K562 (cell line): ENCODE results near the gene EXOC4. TPM values are rescaled to one million over a fixed set of nuclear protein-coding genes. Genes with fewer than 3 reads are reported as not detected.

Experiments
- ATAC-seq: fragments of 200-7000 bp; cut with Tn5 transposase; 3 replicates; pipeline ENCODE4 v1.9.1; 2020; ENCODE audit warnings: moderate library complexity
- BruUV-seq: library from RNA; stranded (reverse); fragments of 400-500 nt; replicated peaks from 2 replicates; lab custom pipeline; 2021; lab: Mats Ljungman, UMichigan
- CTCF ChIA-PET: fragments of 300-600 bp; formaldehyde crosslinking; extraction: SDS; loops from one replicate; lab custom pipeline; 2021; ENCODE audit warnings: low intra/inter-chr PET ratio; lab: Yijun Ruan, JAX
- POLR2A ChIA-PET: fragments of 300-600, 350-650 bp; sonication (Branson Sonifier 250); formaldehyde crosslinking; extraction: SDS; loops from one replicate; lab custom pipeline; 2021; ENCODE audit warnings: antibody characterized with exemption, inconsistent platforms; lab: Yijun Ruan, JAX
- DNase-seq, 4 experiments: peaks; one replicate each; pipeline versions ENCODE4 v3.0.0 to v3.0.0-alpha.2; 2011 to 2018; ENCODE audit warnings: low spot score in 3 of 4, mixed read lengths in 3 of 4; ENCODE audit errors: extremely low read depth in 1 of 4
- FAIRE-seq: peaks from 2 replicates; lab custom pipeline; 2011; peaks lifted over from hg19 to GRCh38; lab: Jason Lieb, UNC
- H2AFZ ChIP-seq: 2 replicates; pipeline ENCODE4 v1.6.0; 2011; ENCODE audit warnings: low read depth, low read length, control low read depth, inconsistent platforms
- H3K27ac ChIP-seq: fragments of 200-600 bp; 3 replicates; pipeline ENCODE4 v1.8.0; 2011; ENCODE audit warnings: low read depth, mild to moderate bottlenecking, control low read depth, inconsistent platforms, low read length, moderate library complexity, mixed read lengths; ENCODE audit errors: extremely low read depth
- H3K27me3 ChIP-seq, 2 experiments: fragments of 300-600 bp in 1 of 2; 2 replicates in 1 of 2; 3 replicates in 1 of 2; pipeline versions ENCODE4 v1.6.0 to v1.8.0; 2011; ENCODE audit warnings: inconsistent platforms in 2 of 2, low read length in 2 of 2, mild to moderate bottlenecking in 1 of 2, mixed read lengths in 1 of 2, moderate library complexity in 1 of 2; ENCODE audit not compliant: control insufficient read depth in 2 of 2, insufficient read depth in 2 of 2
- H3K36me3 ChIP-seq: fragments of 300-600 bp; 3 replicates; pipeline ENCODE4 v1.8.0; 2011; ENCODE audit warnings: mild to moderate bottlenecking, low read length, inconsistent platforms; ENCODE audit not compliant: control insufficient read depth, insufficient read depth
- H3K4me1 ChIP-seq, 2 experiments: fragments of 200-600 bp in 1 of 2; replicated peaks in 1 of 2; 2 replicates in 1 of 2; 3 replicates in 1 of 2; pipeline versions ENCODE4 v1.5.1 to v1.8.0; 2011; ENCODE audit warnings: inconsistent platforms in 2 of 2, low read length in 2 of 2, mild to moderate bottlenecking in 1 of 2, mixed read lengths in 1 of 2, moderate library complexity in 1 of 2; ENCODE audit not compliant: control insufficient read depth in 2 of 2, insufficient read depth in 2 of 2
- H3K4me2 ChIP-seq: 2 replicates; pipeline ENCODE4 v1.6.1; 2011; ENCODE audit warnings: low read length, control low read depth, inconsistent platforms, mixed read lengths; ENCODE audit not compliant: insufficient read depth
- H3K4me3 ChIP-seq: fragments of 200-600 bp; sonication (generic), shearing (Covaris generic); 2 replicates; pipeline ENCODE4 v1.5.1; 2016; ENCODE audit warnings: control low read depth, inconsistent platforms
- H3K79me2 ChIP-seq: fragments of 200-600 bp; 3 replicates; pipeline ENCODE4 v1.8.0; 2011; ENCODE audit warnings: low read length, inconsistent platforms; ENCODE audit not compliant: control insufficient read depth, insufficient read depth
- H3K9ac ChIP-seq, 2 experiments: 2 replicates each; pipeline versions ENCODE4 v1.6.0 to v1.6.1; 2011; ENCODE audit warnings: low read depth in 2 of 2, low read length in 2 of 2, control low read depth in 1 of 2, inconsistent platforms in 1 of 2, mild to moderate bottlenecking in 1 of 2, mixed read lengths in 1 of 2; ENCODE audit not compliant: insufficient read depth in 1 of 2
- H3K9me1 ChIP-seq: one replicate; pipeline ENCODE4 v1.6.0; 2011; ENCODE audit warnings: inconsistent platforms, mild to moderate bottlenecking, low read length, moderate library complexity; ENCODE audit not compliant: control insufficient read depth, insufficient read depth
- H3K9me3 ChIP-seq: replicated peaks from 2 replicates; pipeline ENCODE4 v1.5.1; 2011; ENCODE audit warnings: low read depth, low read length, inconsistent platforms; ENCODE audit not compliant: control insufficient read depth, insufficient read depth
- H4K20me1 ChIP-seq: replicated peaks from 2 replicates; pipeline ENCODE4 v1.6.1; 2011; ENCODE audit warnings: low read length, inconsistent platforms, mixed read lengths; ENCODE audit not compliant: control insufficient read depth, insufficient read depth
- GTF2A2 ChIP-seq: IDR thresholded peaks from 2 replicates; pipeline ENCODE4 v1.6.1; 2016; ENCODE audit warnings: mild to moderate bottlenecking, missing genetic modification characterization, missing compliant biosample characterization
- HMGN3 ChIP-seq: IDR thresholded peaks from 2 replicates; pipeline ENCODE4 v1.6.1; 2011; ENCODE audit warnings: borderline replicate concordance, low read depth, mild to moderate bottlenecking, mixed read lengths, low read length; ENCODE audit not compliant: insufficient read length; ENCODE audit errors: extremely low read depth
- LCOR ChIP-seq: sonication (generic); formaldehyde crosslinking; IDR thresholded peaks from 2 replicates; pipeline ENCODE4 v1.8.0; 2022; ENCODE audit warnings: mild to moderate bottlenecking, missing genetic modification reagents
- SMAD2 ChIP-seq: fragments of 150-350 bp; IDR thresholded peaks from 2 replicates; pipeline ENCODE4 v1.6.1; 2014; ENCODE audit warnings: low read depth, mild to moderate bottlenecking, low read length
- SMAD4 ChIP-seq: fragments of 250-450 bp; sonication (Bioruptor Pico); conservative IDR thresholded peaks from 2 replicates; pipeline ENCODE4 v1.8.0; 2021; ENCODE audit warnings: inconsistent platforms, mild to moderate bottlenecking, moderate library complexity
- STAT5A ChIP-seq: IDR thresholded peaks from 2 replicates; pipeline ENCODE4 v1.6.1; 2012; ENCODE audit warnings: low read length, inconsistent platforms, borderline replicate concordance
- TCF7L2 ChIP-seq: fragments of 150-350 bp; IDR thresholded peaks from 2 replicates; pipeline ENCODE4 v1.6.1; 2016; ENCODE audit warnings: low read depth, mild to moderate bottlenecking, low read length, moderate library complexity
- ZNF347 ChIP-seq: fragments of 450-650 bp; formaldehyde crosslinking; IDR thresholded peaks from 2 replicates; pipeline ENCODE4 v1.4.0; 2020; ENCODE audit warnings: low read depth, mild to moderate bottlenecking, moderate library complexity
- WGBS: fragments of 100-300 bp; shearing (Covaris generic); methylation state at CpG from one replicate; pipeline ENCODE4 v1.1.6; 2016; ENCODE audit warnings: low coverage, mixed read lengths; ENCODE audit not compliant: insufficient coverage; ENCODE audit errors: missing lambda C conversion rate; 5-methylcytosine and 5-hydroxymethylcytosine counted together
- in situ Hi-C: fragments of 300-500 bp; cut with MboI; formaldehyde crosslinking; loops from 4 replicates; pipeline ENCODE4 v1.15.0; 2018; ENCODE audit warnings: inconsistent platforms, mixed read lengths
- intact Hi-C: fragments of 100-400 bp; cut with micrococcal nuclease; formaldehyde crosslinking; loops from 2 replicates; pipeline ENCODE4 v1.14.2; 2022
- polyA plus RNA-seq, 8 experiments: library from polyadenylated mRNA; depleted of rRNA in 4 of 8; stranded (reverse) in 5 of 8; unstranded in 3 of 8; fragments of >200 nt; fragmentation: Nextera tagmentation in 2 of 8; fragmentation: Illumina TruSeq in 1 of 8; extraction: Ambion mirVana in 2 of 8; extraction: Trizol in 1 of 8; gene quantifications; 2 replicates each; pipeline versions ENCODE4 v1.2.1 to v1.2.3, GENCODE V29; 2011 to 2014; ENCODE audit warnings: inconsistent platforms in 1 of 8, missing spikeins in 1 of 8
- total RNA-seq, 7 experiments: library from RNA; depleted of rRNA in 6 of 7; stranded (reverse); fragments of >200 nt in 6 of 7; fragmentation: Illumina TruSeq in 2 of 7; extraction: Trizol in 2 of 7; gene quantifications; 2 replicates each; pipeline versions ENCODE4 v1.2.1 to v1.2.3, GENCODE V29; 2011 to 2021; ENCODE audit warnings: low replicate concordance in 1 of 7

The EXOC4 gene
- total and polyA plus RNA-seq, 9 of the 15 experiments (the other 6 are each of a cell fraction or from before 2014, with no cell fraction given), result 18.5 to 73.1 (median 46.6) TPM

- TF ChIP-seq STAT5A (no peak), TCF7L2 (no peak)
Measured at GRCh38 chr7:133845005-133845404, 592.1 kb downstream of the EXOC4 start (continued).

DNA sequence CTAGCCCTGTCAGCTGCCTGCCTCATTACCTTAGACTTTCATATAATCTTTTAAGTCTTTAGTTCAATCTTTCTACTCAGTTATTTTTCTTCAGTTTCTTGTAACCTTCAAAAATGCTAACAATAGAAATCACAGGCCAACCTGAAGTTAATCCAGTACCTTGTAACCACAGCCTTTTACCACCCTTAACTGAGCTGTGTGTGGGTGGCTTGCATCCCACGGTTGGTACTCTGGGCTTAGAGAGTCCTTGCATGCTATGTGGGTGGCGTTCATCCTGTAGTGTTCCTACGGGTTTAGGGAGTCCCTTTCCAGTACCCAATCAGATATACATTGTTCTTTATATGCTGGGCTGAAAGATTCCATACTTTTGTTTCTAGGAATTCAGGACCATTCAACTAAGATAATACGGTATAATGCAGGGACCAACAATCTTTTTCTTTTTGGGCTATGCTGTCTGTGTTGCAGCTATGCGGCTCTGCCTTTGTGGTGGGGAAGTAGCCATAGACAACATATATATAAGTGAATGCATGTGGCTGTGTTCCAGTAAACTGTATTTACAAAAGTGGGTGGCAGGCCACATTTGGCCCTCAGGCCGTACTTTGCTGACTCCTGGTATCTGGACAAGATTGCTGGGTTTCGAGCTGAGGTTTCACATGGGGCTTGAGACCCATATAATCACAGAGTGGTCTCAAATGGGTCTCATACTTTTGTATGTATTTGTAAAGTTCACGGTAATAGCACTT, 593.5 kb downstream of the EXOC4 start:
- POLR2A ChIA-PET, result interaction anchor here (0.6 to 1.2 kb wide), 3 partner anchors 10 to 785 kb away, joined by 3 read pairs; no protein-coding TSS in a partner anchor
- Histone ChIP-seq H4K20me1 (no peaks in the 10 kb centered on the region), H3K27me3 (no peaks in the 10 kb centered on the region), H3K36me3 (no peaks in the 10 kb centered on the region), H3K4me1 (no peaks in the 10 kb centered on the region), H2AFZ (no peak overlapping the region), H3K9me1 (no peaks in the 10 kb centered on the region), H3K4me2 (no peak overlapping the region), H3K9ac (no peak overlapping the region), H3K79me2 (no peaks in the 10 kb centered on the region), H3K9me3 (no peaks in the 10 kb centered on the region), H3K27ac (no peak overlapping the region), H3K4me3 (no peak overlapping the region)
- intact Hi-C loops, result no loop called here
- 44% methylated on average over 8 of the region's 8 CpGs for WGBS
- TF ChIP-seq ZNF347 (CRISPR knock-in tag) (no peak), HMGN3 (no peak), SMAD4 (CRISPR knock-in tag) (no peak), GTF2A2 (no peak), SMAD2 (no peak), LCOR (no peak)
- DNase-seq, result no peak
- ATAC-seq, result no peak
- no peak for FAIRE-seq
- in situ Hi-C loops, result no loop called here
- CTCF ChIA-PET, result no interaction called here
- no TSS peak for BruUV-seq
